C4-2B (cell line): ENCODE results near the gene IL32.

ENCODE experiments used
- H3K27ac ChIP-seq: fragments of 450-650 bp; 2 replicates; pipeline ENCODE4 v1.5.1; 2017
- ZFX ChIP-seq: fragments of 450-650 bp; IDR thresholded peaks from 2 replicates; pipeline ENCODE4 v1.6.1; 2017
- TF ChIP-seq, protein P1 (sequence below): fragments of 450-650 bp; conservative IDR thresholded peaks from 2 replicates; pipeline ENCODE4 v1.5.1; 2017; ENCODE audit warnings: mild to moderate bottlenecking

IL32 gene

DNA sequence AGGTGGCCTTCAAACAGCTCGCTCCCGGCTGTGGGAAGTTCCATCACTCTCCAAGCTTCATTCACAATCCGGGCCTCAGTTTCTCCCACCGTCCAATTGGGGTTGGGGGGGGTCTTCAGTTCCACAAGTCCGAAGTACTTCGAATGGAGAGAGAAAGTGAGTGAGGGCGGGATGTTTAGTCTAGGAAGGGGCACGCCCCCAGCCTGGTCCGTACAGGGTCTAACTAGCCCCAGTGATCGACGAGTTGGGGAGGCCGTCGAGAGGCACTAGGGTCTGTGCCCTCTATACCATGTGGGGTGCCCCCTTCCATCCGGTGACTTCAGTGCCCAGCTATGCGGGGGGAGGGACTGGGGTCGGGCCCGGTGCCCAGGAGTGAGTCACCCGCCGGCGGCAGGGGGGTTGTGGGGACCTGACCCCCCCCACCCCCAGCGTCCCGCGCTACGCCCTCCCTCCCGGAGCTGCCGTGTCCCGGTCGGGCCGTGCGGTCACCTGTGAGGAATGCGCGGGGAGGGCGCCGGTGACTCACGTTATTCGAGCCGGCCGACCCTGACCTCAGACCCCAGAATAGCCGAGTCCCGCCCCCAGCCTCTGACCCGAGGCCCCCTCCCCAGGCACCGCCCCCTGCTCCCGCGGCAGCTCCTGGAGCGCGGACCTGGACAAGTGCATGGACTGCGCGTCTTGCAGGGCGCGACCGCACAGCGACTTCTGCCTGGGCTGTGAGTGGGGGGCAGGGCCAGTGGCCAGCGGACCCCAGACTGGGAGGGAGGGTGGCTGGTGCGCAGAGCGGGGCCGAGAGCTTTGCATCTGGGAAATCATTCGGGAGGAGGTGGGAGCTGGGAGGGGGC is 44.6 kb upstream of the IL32 start:
- TF ChIP-seq ZFX: no peak
- TF ChIP-seq, protein P1, sequence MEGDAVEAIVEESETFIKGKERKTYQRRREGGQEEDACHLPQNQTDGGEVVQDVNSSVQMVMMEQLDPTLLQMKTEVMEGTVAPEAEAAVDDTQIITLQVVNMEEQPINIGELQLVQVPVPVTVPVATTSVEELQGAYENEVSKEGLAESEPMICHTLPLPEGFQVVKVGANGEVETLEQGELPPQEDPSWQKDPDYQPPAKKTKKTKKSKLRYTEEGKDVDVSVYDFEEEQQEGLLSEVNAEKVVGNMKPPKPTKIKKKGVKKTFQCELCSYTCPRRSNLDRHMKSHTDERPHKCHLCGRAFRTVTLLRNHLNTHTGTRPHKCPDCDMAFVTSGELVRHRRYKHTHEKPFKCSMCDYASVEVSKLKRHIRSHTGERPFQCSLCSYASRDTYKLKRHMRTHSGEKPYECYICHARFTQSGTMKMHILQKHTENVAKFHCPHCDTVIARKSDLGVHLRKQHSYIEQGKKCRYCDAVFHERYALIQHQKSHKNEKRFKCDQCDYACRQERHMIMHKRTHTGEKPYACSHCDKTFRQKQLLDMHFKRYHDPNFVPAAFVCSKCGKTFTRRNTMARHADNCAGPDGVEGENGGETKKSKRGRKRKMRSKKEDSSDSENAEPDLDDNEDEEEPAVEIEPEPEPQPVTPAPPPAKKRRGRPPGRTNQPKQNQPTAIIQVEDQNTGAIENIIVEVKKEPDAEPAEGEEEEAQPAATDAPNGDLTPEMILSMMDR: no peak
- peak overlapping the region; percentile 69 for H3K27ac ChIP-seq

- H3K27ac ChIP-seq: peak overlapping the region; percentile 69
- TF ChIP-seq, protein P1: peak; percentile 57
- TF ChIP-seq ZFX: no peak
Measured at GRCh38 chr16:3021449-3022207, 43.8 kb upstream of the IL32 start.

DNA sequence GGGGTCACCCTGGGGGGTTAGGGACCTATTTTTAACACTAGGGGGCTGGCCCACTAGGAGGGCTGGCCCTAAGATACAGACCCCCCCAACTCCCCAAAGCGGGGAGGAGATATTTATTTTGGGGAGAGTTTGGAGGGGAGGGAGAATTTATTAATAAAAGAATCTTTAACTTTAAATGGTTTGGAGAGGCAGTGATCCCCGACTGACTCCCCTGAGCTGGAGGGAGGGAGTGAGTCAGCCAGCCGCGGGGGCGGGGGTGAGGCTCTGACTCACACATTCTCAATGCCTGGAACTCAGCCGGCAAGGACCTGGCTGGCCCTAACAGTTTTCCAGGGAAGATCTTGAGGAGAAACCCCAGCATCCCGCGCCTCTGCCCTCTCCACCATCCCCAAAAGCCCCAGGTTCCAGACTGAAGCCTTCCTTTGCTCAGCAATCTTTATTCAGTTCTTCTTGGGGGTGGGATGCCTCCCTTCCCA is 43.2 kb upstream of the IL32 start:
- TF ChIP-seq, protein P1: no peak
- no peak for TF ChIP-seq ZFX
- peak overlapping the region; percentile 69; the same call in 1 of the 2 replicates for H3K27ac ChIP-seq

- H3K27ac ChIP-seq: peak overlapping the region; percentile 85
- TF ChIP-seq, protein P1: no peak
- no peak for TF ChIP-seq ZFX
Measured at GRCh38 chr16:3022684-3023414, 42.6 kb upstream of the IL32 start.

GRCh38 chr16:3023415-3023668 is 42.1 kb upstream of the IL32 start:
- no peak for TF ChIP-seq ZFX
- TF ChIP-seq, protein P1: no peak
- H3K27ac ChIP-seq: peak overlapping the region; percentile 85

- TF ChIP-seq, protein P1: no peak
- TF ChIP-seq ZFX: peak; percentile 33; the same call in 1 of the 2 replicates
- peak within 1 kb of the TSS; percentile 85 for H3K27ac ChIP-seq
Measured at GRCh38 chr16:3023669-3024478, 41.6 kb upstream of the IL32 start, which contains the start of the genes HCFC1R1 and THOC6. HCFC1R1 (minus strand) TSS chr16:3023942; CDS start chr16:3023941, 1 bp downstream. THOC6 (plus strand) TSS chr16:3024035; CDS start chr16:3024327, 292 bp downstream.
